K562 (cell line): ENCODE measurements around the gene EHD2. TPM values are rescaled to one million over a fixed set of nuclear protein-coding genes. Genes with fewer than 3 reads are reported as not detected.

Source experiments
- AFF4 ChIP-seq: sonication (generic); formaldehyde crosslinking; IDR thresholded peaks from 2 replicates; pipeline ENCODE4 v1.8.0; 2023; ENCODE audit warnings: mild to moderate bottlenecking, missing genetic modification reagents
- ARID2 ChIP-seq: fragments of 450-650 bp; IDR thresholded peaks from 2 replicates; pipeline ENCODE4 v1.6.1; 2017; ENCODE audit warnings: antibody characterized with exemption, mild to moderate bottlenecking
- BRD4 ChIP-seq: fragments of 200-600 bp; sonication (generic); IDR thresholded peaks from 2 replicates; pipeline ENCODE4 v1.6.1; 2017; ENCODE audit warnings: inconsistent platforms
- CBFA2T3 ChIP-seq: fragments of 450-650 bp; IDR thresholded peaks from 2 replicates; pipeline ENCODE4 v1.6.1; 2017
- DNMT1 ChIP-seq: fragments of 450-650 bp; IDR thresholded peaks from 2 replicates; pipeline ENCODE4 v1.6.1; 2016; ENCODE audit warnings: antibody characterized with exemption, mild to moderate bottlenecking
- FOXK2 ChIP-seq, 2 experiments: fragments of 450-650 bp; IDR thresholded peaks in 1 of 2; conservative IDR thresholded peaks in 1 of 2; 2 replicates each; pipeline ENCODE4 v1.6.1; 2016; ENCODE audit warnings: low read depth in 2 of 2, mild to moderate bottlenecking in 1 of 2
- HEY1 ChIP-seq: fragments of 250-450 bp; sonication (Bioruptor Pico); IDR thresholded peaks from 2 replicates; pipeline ENCODE4 v1.5.0; 2020; ENCODE audit warnings: mild to moderate bottlenecking, moderate library complexity, borderline replicate concordance
- PREB ChIP-seq: sonication (generic); formaldehyde crosslinking; IDR thresholded peaks from 2 replicates; pipeline ENCODE4 v1.8.1; 2023; ENCODE audit warnings: mild to moderate bottlenecking, missing genetic modification reagents
- SMC3 ChIP-seq: conservative IDR thresholded peaks from 2 replicates; pipeline ENCODE4 v1.6.1; 2011; ENCODE audit warnings: low read depth, low read length, improper control_type of control experiment; ENCODE audit not compliant: insufficient read depth
- TCF7 ChIP-seq: sonication (generic); IDR thresholded peaks from 2 replicates; pipeline ENCODE4 v1.6.1; 2016; ENCODE audit warnings: antibody characterized with exemption, borderline replicate concordance
- XRCC3 ChIP-seq: fragments of 450-650 bp; IDR thresholded peaks from 2 replicates; pipeline ENCODE4 v1.6.1; 2017; ENCODE audit warnings: mild to moderate bottlenecking, moderate library complexity
- ZNF23 ChIP-seq: fragments of 250-450 bp; sonication (Bioruptor Pico); IDR thresholded peaks from 2 replicates; pipeline ENCODE4 v1.4.0; 2020; ENCODE audit warnings: mild to moderate bottlenecking
- polyA plus RNA-seq, 8 experiments: library from polyadenylated mRNA; depleted of rRNA in 4 of 8; stranded (reverse) in 5 of 8; unstranded in 3 of 8; fragments of >200 nt; fragmentation: Nextera tagmentation in 2 of 8; fragmentation: Illumina TruSeq in 1 of 8; extraction: Ambion mirVana in 2 of 8; extraction: Trizol in 1 of 8; gene quantifications; 2 replicates each; pipeline versions ENCODE4 v1.2.1 to v1.2.3, GENCODE V29; 2011 to 2014; ENCODE audit warnings: inconsistent platforms in 1 of 8, missing spikeins in 1 of 8
- total RNA-seq, 7 experiments: library from RNA; depleted of rRNA in 6 of 7; stranded (reverse); fragments of >200 nt in 6 of 7; fragmentation: Illumina TruSeq in 2 of 7; extraction: Trizol in 2 of 7; gene quantifications; 2 replicates each; pipeline versions ENCODE4 v1.2.1 to v1.2.3, GENCODE V29; 2011 to 2021; ENCODE audit warnings: low replicate concordance in 1 of 7
- TF ChIP-seq, protein P1 (sequence below): sonication (generic); formaldehyde crosslinking; IDR thresholded peaks from 2 replicates; pipeline ENCODE4 v1.9.0; 2022; ENCODE audit warnings: mild to moderate bottlenecking, missing genetic modification reagents
- TF ChIP-seq, protein P2 (sequence below): sonication (generic); formaldehyde crosslinking; IDR thresholded peaks from 2 replicates; pipeline ENCODE4 v1.8.1; 2023; ENCODE audit warnings: mild to moderate bottlenecking, missing genetic modification reagents
- TF ChIP-seq, protein P3 (sequence below): fragments of 450-650 bp; IDR thresholded peaks from 2 replicates; pipeline ENCODE4 v1.6.1; 2016; ENCODE audit warnings: mild to moderate bottlenecking

Gene EHD2
- total and polyA plus RNA-seq, 9 of the 15 experiments (the other 6 are each of a cell fraction or from before 2014, with no cell fraction given) = 1.7 to 32.2 (median 3.0) TPM

GRCh38 chr19:47729799-47730520 lies 16.7 kb downstream of the EHD2 start (continued):
- TF ChIP-seq AFF4 (CRISPR knock-in tag) (no peak), DNMT1 (no peak), SMC3 (no peak), XRCC3 (no peak), CBFA2T3 (peak; percentile 89), PREB (CRISPR knock-in tag) (no peak), TCF7 (no peak), ZNF23 (no peak), BRD4 (no peak), ARID2 (no peak), FOXK2 (conservative IDR thresholded peaks at IDR 0.05 in 1 of 2, IDR thresholded peaks at IDR 0.05 in 1 of 2; ENCODE audit: low read depth in 2 of 2) (no peak), HEY1 (CRISPR knock-in tag) (no peak)
- TF ChIP-seq, protein P1, sequence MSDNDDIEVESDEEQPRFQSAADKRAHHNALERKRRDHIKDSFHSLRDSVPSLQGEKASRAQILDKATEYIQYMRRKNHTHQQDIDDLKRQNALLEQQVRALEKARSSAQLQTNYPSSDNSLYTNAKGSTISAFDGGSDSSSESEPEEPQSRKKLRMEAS (CRISPR knock-in tag) = no peak; the same call in 1 of the 2 replicates
- TF ChIP-seq, protein P2, sequence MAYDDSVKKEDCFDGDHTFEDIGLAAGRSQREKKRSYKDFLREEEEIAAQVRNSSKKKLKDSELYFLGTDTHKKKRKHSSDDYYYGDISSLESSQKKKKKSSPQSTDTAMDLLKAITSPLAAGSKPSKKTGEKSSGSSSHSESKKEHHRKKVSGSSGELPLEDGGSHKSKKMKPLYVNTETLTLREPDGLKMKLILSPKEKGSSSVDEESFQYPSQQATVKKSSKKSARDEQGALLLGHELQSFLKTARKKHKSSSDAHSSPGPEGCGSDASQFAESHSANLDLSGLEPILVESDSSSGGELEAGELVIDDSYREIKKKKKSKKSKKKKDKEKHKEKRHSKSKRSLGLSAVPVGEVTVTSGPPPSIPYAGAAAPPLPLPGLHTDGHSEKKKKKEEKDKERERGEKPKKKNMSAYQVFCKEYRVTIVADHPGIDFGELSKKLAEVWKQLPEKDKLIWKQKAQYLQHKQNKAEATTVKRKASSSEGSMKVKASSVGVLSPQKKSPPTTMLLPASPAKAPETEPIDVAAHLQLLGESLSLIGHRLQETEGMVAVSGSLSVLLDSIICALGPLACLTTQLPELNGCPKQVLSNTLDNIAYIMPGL (CRISPR knock-in tag) = no peak
- TF ChIP-seq, protein P3, sequence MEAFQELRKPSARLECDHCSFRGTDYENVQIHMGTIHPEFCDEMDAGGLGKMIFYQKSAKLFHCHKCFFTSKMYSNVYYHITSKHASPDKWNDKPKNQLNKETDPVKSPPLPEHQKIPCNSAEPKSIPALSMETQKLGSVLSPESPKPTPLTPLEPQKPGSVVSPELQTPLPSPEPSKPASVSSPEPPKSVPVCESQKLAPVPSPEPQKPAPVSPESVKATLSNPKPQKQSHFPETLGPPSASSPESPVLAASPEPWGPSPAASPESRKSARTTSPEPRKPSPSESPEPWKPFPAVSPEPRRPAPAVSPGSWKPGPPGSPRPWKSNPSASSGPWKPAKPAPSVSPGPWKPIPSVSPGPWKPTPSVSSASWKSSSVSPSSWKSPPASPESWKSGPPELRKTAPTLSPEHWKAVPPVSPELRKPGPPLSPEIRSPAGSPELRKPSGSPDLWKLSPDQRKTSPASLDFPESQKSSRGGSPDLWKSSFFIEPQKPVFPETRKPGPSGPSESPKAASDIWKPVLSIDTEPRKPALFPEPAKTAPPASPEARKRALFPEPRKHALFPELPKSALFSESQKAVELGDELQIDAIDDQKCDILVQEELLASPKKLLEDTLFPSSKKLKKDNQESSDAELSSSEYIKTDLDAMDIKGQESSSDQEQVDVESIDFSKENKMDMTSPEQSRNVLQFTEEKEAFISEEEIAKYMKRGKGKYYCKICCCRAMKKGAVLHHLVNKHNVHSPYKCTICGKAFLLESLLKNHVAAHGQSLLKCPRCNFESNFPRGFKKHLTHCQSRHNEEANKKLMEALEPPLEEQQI = no peak
